Upper lobe of right lung (tissue), 1 donor: ENCODE data around the gene HLA-G. TPM values are rescaled to one million over a fixed set of nuclear protein-coding genes. Genes with fewer than 3 reads are reported as not detected.

Source experiments
- ATAC-seq: fragments of 200-7000 bp; cut with Tn5 transposase; one replicate; pipeline ENCODE4 v1.9.1; 2020; ENCODE audit warnings: mild to moderate bottlenecking, moderate library complexity
- DNase-seq: peaks from one replicate; pipeline ENCODE4 v3.0.0-alpha.2; 2020
- H3K27ac ChIP-seq: fragments of 200-600 bp; one replicate; pipeline ENCODE4 v1.8.0; 2022
- H3K27me3 ChIP-seq: fragments of 200-600 bp; one replicate; pipeline ENCODE4 v1.8.0; 2022; ENCODE audit warnings: mild to moderate bottlenecking
- H3K36me3 ChIP-seq: fragments of 200-600 bp; one replicate; pipeline ENCODE4 v1.8.0; 2022
- H3K4me1 ChIP-seq: fragments of 200-600 bp; one replicate; pipeline ENCODE4 v1.8.0; 2022
- H3K4me3 ChIP-seq: fragments of 200-600 bp; one replicate; pipeline ENCODE4 v1.8.0; 2022; ENCODE audit warnings: mild to moderate bottlenecking
- H3K9me3 ChIP-seq: fragments of 200-600 bp; one replicate; pipeline ENCODE4 v1.8.0; 2022
- intact Hi-C: fragments of 100-400 bp; cut with DNase I; formaldehyde crosslinking; loops from one replicate; pipeline ENCODE4 v1.11.0; 2022
- total RNA-seq: library from RNA; stranded (reverse); fragmentation: NEBNext Ultra II Directional; extraction: Animal tissue kit (Norgen Biotek cat#: 25700); gene quantifications from one replicate; pipeline ENCODE4 v1.2.1, GENCODE V29; 2021
- TF ChIP-seq, protein P1 (sequence below): fragments of 200-600 bp; IDR thresholded peaks from one replicate; pipeline ENCODE4 v1.8.0; 2022; ENCODE audit warnings: antibody characterized with exemption
- donor health status: DM: no; HTN: yes; CAD: no; lungs with severe emphysema.

The HLA-G gene
- total RNA-seq, 1 donor from 2014 or later: 1.6 TPM

DNA sequence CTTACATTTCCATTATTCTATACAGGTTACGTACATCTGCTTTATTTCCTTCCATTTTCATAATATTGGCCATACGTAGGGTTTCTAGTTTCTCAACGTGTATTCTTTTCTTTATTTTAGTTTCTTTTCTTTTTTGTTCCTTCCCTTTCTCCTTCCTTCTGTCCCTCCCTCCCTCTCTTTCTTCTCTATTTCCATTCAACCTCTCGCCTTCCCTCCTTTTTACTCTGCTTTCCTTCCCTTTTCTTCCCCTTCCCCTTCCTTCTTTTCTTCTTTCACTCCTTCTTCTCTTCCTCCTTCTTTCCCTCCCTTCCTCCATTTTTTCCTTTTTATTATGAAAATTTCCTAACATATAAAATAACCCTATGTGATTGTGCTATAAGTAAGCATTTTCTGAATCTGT, 8.7 kb upstream of the HLA-G start:
- Histone ChIP-seq H3K36me3 (no peaks in the 10 kb centered on the region), H3K4me1 (no peaks in the 10 kb centered on the region), H3K4me3 (no peak overlapping the region), H3K9me3 (no peaks in the 10 kb centered on the region), H3K27ac (no peak overlapping the region), H3K27me3 (no peaks in the 10 kb centered on the region)
- ATAC-seq: no peak
- intact Hi-C loops: no loop called here
- TF ChIP-seq, protein P1, sequence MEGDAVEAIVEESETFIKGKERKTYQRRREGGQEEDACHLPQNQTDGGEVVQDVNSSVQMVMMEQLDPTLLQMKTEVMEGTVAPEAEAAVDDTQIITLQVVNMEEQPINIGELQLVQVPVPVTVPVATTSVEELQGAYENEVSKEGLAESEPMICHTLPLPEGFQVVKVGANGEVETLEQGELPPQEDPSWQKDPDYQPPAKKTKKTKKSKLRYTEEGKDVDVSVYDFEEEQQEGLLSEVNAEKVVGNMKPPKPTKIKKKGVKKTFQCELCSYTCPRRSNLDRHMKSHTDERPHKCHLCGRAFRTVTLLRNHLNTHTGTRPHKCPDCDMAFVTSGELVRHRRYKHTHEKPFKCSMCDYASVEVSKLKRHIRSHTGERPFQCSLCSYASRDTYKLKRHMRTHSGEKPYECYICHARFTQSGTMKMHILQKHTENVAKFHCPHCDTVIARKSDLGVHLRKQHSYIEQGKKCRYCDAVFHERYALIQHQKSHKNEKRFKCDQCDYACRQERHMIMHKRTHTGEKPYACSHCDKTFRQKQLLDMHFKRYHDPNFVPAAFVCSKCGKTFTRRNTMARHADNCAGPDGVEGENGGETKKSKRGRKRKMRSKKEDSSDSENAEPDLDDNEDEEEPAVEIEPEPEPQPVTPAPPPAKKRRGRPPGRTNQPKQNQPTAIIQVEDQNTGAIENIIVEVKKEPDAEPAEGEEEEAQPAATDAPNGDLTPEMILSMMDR: no peak
- no peak for DNase-seq

GRCh38 chr6:29824144-29824543, 3.5 kb upstream of the HLA-G start:
- Histone ChIP-seq H3K9me3 (no peaks in the 10 kb centered on the region), H3K4me3 (no peak overlapping the region), H3K4me1 (peaks cover 11% of the 10 kb centered on the region), H3K36me3 (no peaks in the 10 kb centered on the region), H3K27me3 (peaks cover 20% of the 10 kb centered on the region), H3K27ac (no peak overlapping the region)
- TF ChIP-seq, protein P1: no peak
- DNase-seq: no peak
- intact Hi-C loops: no loop called here
- no peak for ATAC-seq

DNA sequence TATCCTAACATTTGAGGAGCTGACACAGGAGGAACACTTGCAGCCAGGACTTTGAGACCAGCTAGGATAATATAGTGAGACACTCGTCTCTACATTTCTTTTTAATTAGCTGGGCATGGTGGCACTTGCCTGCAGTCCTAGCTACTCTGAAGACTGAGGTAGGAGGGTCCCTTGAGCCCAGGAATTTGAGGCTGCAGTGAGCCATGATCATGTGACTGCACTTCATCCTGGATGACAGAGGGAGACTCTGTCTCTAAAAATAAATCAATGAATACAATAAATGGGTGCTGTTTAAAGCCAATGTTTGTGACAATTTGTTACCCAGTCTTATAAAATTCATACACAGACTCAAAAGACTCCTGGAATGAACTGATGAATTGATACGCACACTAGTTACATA, 1.8 kb upstream of the HLA-G start:
- no peak overlapping the region for H3K4me3 ChIP-seq
- H3K27ac ChIP-seq: no peak overlapping the region
- H3K9me3 ChIP-seq: no peaks in the 10 kb centered on the region
- TF ChIP-seq, protein P1: no peak
- DNase-seq (no peak), ATAC-seq (no peak)
- intact Hi-C loops: no loop called here
- peaks cover 36% of the 10 kb centered on the region for H3K27me3 ChIP-seq
- no peaks in the 10 kb centered on the region for H3K36me3 ChIP-seq
- H3K4me1 ChIP-seq: peaks cover 11% of the 10 kb centered on the region

DNA sequence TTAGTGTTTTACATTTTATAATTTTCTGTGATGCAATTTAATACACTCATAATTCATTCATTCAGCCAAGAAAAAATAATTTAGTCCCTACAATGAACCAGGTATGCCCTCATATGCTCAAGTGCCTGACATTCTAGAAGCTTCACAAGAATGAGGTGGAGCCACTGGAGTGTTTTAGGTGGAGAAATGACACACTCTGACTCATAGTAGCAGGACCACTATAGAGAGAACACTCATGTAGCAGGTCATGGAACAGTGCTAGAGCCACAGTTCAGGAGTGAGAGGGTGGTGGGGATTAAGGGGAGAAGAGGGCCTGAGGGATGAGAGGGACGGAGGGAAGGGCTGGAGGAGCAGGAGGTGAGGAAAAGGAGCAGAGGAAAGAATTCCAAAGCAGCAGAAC, 1.4 kb upstream of the HLA-G start:
- TF ChIP-seq, protein P1: no peak
- peak; percentile 31 for ATAC-seq

DNA sequence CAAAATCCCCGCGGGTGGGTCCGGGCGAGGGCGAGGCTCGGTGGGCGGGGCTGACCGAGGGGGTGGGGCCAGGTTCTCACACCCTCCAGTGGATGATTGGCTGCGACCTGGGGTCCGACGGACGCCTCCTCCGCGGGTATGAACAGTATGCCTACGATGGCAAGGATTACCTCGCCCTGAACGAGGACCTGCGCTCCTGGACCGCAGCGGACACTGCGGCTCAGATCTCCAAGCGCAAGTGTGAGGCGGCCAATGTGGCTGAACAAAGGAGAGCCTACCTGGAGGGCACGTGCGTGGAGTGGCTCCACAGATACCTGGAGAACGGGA, 809 bp downstream of the HLA-G start:
- no peaks in the 10 kb centered on the region for H3K36me3 ChIP-seq
- TF ChIP-seq, protein P1: no peak
- DNase-seq: no peak

More for the DNA sequence above, 1.4 kb upstream of the HLA-G start:
- Histone ChIP-seq H3K4me1 (peaks cover 11% of the 10 kb centered on the region), H3K4me3 (no peak overlapping the region), H3K27ac (no peak overlapping the region), H3K27me3 (peaks cover 40% of the 10 kb centered on the region), H3K36me3 (no peaks in the 10 kb centered on the region), H3K9me3 (no peaks in the 10 kb centered on the region)
- no peak for DNase-seq
- intact Hi-C loops: no loop called here

DNA sequence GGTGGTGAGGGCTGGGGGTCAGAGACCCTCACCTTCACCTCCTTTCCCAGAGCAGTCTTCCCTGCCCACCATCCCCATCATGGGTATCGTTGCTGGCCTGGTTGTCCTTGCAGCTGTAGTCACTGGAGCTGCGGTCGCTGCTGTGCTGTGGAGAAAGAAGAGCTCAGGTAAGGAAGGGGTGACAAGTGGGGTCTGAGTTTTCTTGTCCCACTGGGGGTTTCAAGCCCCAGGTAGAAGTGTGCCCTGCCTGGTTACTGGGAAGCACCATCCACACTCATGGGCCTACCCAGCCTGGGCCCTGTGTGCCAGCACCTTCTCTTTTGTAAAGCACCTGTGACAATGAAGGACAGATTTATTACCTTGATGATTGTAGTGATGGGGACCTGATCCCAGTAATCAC, 2.1 kb downstream of the HLA-G start:
- peaks cover 57% of the 10 kb centered on the region for H3K27me3 ChIP-seq
- H3K27ac ChIP-seq: no peak overlapping the region
- H3K4me3 ChIP-seq: no peak overlapping the region
- intact Hi-C loops: loop anchor here (5.0 kb wide), 1 partner anchor 122 kb away; no protein-coding TSS in a partner anchor
- no peaks in the 10 kb centered on the region for H3K36me3 ChIP-seq
- TF ChIP-seq, protein P1: no peak
- H3K9me3 ChIP-seq: no peaks in the 10 kb centered on the region
- DNase-seq (no peak), ATAC-seq (no peak)
- H3K4me1 ChIP-seq: peaks cover 11% of the 10 kb centered on the region

More for the DNA sequence above, 809 bp downstream of the HLA-G start:
- Histone ChIP-seq H3K9me3 (no peaks in the 10 kb centered on the region), H3K27ac (no peak overlapping the region), H3K27me3 (peaks cover 52% of the 10 kb centered on the region), H3K4me3 (peak overlapping the region; percentile 32), H3K4me1 (peaks cover 11% of the 10 kb centered on the region)
- peak; percentile 42 for ATAC-seq
- intact Hi-C loops: no loop called here
